ENCODE measurements around the gene P2RY6. TPM values are rescaled to one million over a fixed set of nuclear protein-coding genes. Genes with fewer than 3 reads are reported as not detected.

The P2RY6 gene
- total RNA-seq, 4 donors from 2014 or later: 1.0 to 4.2 (median 2.4) TPM

GRCh38 chr11:73310076-73310475 lies 37.9 kb downstream of the P2RY6 start:
- DNase-seq (ENCODE audit: low spot score): no peak
- no peak for TF ChIP-seq CTCF (IDR thresholded peaks at IDR 0.05)
- no peak for ATAC-seq (ENCODE audit: low FRiP score)

GRCh38 chr11:73310661-73311393 lies 38.7 kb downstream of the P2RY6 start:
- DNase-seq (ENCODE audit: low spot score) (no peak), ATAC-seq (ENCODE audit: low FRiP score) (no peak)

GRCh38 chr11:73311394-73311869 lies 39.3 kb downstream of the P2RY6 start:
- no peak for TF ChIP-seq CTCF (IDR thresholded peaks at IDR 0.05)
- ATAC-seq (ENCODE audit: low FRiP score): no peak
- no peak for DNase-seq (ENCODE audit: low spot score)

More at GRCh38 chr11:73310661-73311393, 38.7 kb downstream of the P2RY6 start:
- no peak for TF ChIP-seq CTCF (IDR thresholded peaks at IDR 0.05)

GRCh38 chr11:73312036-73312435 lies 39.9 kb downstream of the P2RY6 start:
- DNase-seq (ENCODE audit: low spot score) (no peak), ATAC-seq (ENCODE audit: low FRiP score) (no peak)
- no peak for TF ChIP-seq CTCF (IDR thresholded peaks at IDR 0.05)

- ATAC-seq (ENCODE audit: low FRiP score) (no peak), DNase-seq (ENCODE audit: low spot score) (no peak)
- no peak for TF ChIP-seq CTCF (IDR thresholded peaks at IDR 0.05)
These were observed 40.8 kb downstream of the P2RY6 start for GRCh38 chr11:73312851-73313327.

GRCh38 chr11:73313652-73314051 lies 41.5 kb downstream of the P2RY6 start:
- no peak for DNase-seq (ENCODE audit: low spot score)
- no peak for ATAC-seq (ENCODE audit: low FRiP score)
- no peak for TF ChIP-seq CTCF (IDR thresholded peaks at IDR 0.05)

Measured in omental fat pad (tissue), 4 donors.